GM12878 (cell line): ENCODE measurements around the gene TRIM3. TPM values are rescaled to one million over a fixed set of nuclear protein-coding genes. Genes with fewer than 3 reads are reported as not detected.

Experiments
- ATAC-seq: fragments of 200-7000 bp; cut with Tn5 transposase; 3 replicates; pipeline ENCODE4 v1.9.1; 2020; ENCODE audit warnings: mild to moderate bottlenecking, moderate library complexity
- BruUV-seq: library from RNA; stranded (reverse); fragments of 400-500 nt; replicated peaks from 2 replicates; lab custom pipeline; 2021; lab: Mats Ljungman, UMichigan
- CTCF ChIA-PET: fragments of 300-600 bp; sonication (Branson Sonifier 250); formaldehyde crosslinking; extraction: SDS; loops from one replicate; lab custom pipeline; 2021; ENCODE audit warnings: inconsistent platforms; lab: Yijun Ruan, JAX
- POLR2A ChIA-PET: fragments of 350-600 bp; formaldehyde crosslinking; extraction: SDS; loops from one replicate; lab custom pipeline; 2021; ENCODE audit warnings: inconsistent platforms; lab: Charles Lee
- RAD21 ChIA-PET: fragments of 300-600 bp; sonication (Branson Sonifier 250); formaldehyde crosslinking; loops from one replicate; lab custom pipeline; 2023; ENCODE audit warnings: antibody characterized with exemption; ENCODE audit not compliant: unreplicated experiment; lab: Charles Lee
- SMC1A ChIA-PET: fragments of 300-600 bp; sonication (Branson Sonifier 250); formaldehyde crosslinking; loops from one replicate; lab custom pipeline; 2023; ENCODE audit not compliant: unreplicated experiment, uncharacterized antibody; lab: Charles Lee
- DNase-seq: peaks from one replicate; pipeline ENCODE4 v3.0.0-alpha.2; 2011; ENCODE audit warnings: low read depth, low spot score
- FAIRE-seq: peaks from 3 replicates; lab custom pipeline; 2011; peaks lifted over from hg19 to GRCh38; lab: Jason Lieb, UNC
- H2AFZ ChIP-seq: 2 replicates; pipeline ENCODE4 v1.6.0; 2011; ENCODE audit warnings: low read depth, low read length, control low read depth; ENCODE audit not compliant: control insufficient read depth
- H3K27ac ChIP-seq: 2 replicates; pipeline ENCODE4 v1.5.1; 2011; ENCODE audit warnings: control low read depth; ENCODE audit not compliant: control insufficient read depth, insufficient read depth
- H3K27me3 ChIP-seq, 2 experiments: replicated peaks in 1 of 2; 2 replicates each; pipeline versions ENCODE4 v1.6.0 to v1.6.1; 2011; ENCODE audit warnings: low read length in 1 of 2; ENCODE audit not compliant: control insufficient read depth in 2 of 2, insufficient read depth in 2 of 2
- H3K36me3 ChIP-seq, 2 experiments: 2 replicates each; pipeline ENCODE4 v1.5.1; 2011; ENCODE audit warnings: low read length in 1 of 2; ENCODE audit not compliant: control insufficient read depth in 2 of 2, insufficient read depth in 2 of 2
- H3K4me1 ChIP-seq: 2 replicates; pipeline ENCODE4 v1.6.1; 2011; ENCODE audit warnings: mild to moderate bottlenecking, low read length, moderate library complexity, mixed read lengths; ENCODE audit not compliant: control insufficient read depth, insufficient read depth
- H3K4me2 ChIP-seq: 2 replicates; pipeline ENCODE4 v1.6.0; 2011; ENCODE audit warnings: control low read depth; ENCODE audit not compliant: control insufficient read depth, insufficient read depth
- H3K4me3 ChIP-seq: fragments of 200-600 bp; sonication (generic); 2 replicates; pipeline ENCODE4 v1.5.1; 2016
- H3K79me2 ChIP-seq: 2 replicates; pipeline ENCODE4 v1.6.0; 2011; ENCODE audit warnings: low read length; ENCODE audit not compliant: control insufficient read depth, insufficient read depth
- H3K9ac ChIP-seq: 2 replicates; pipeline ENCODE4 v1.8.0; 2011; ENCODE audit warnings: low read length, control low read depth, mixed read lengths; ENCODE audit not compliant: control insufficient read depth, insufficient read depth
- H3K9me3 ChIP-seq: replicated peaks from 3 replicates; pipeline ENCODE4 v1.5.1; 2011; ENCODE audit warnings: mild to moderate bottlenecking, low read length; ENCODE audit not compliant: control insufficient read depth, insufficient read depth
- H4K20me1 ChIP-seq: 2 replicates; pipeline ENCODE4 v1.6.0; 2011; ENCODE audit not compliant: control insufficient read depth, insufficient read depth
- ATF7 ChIP-seq: fragments of 450-650 bp; IDR thresholded peaks from 2 replicates; pipeline ENCODE4 v1.6.1; 2016; ENCODE audit warnings: low read depth, mild to moderate bottlenecking
- CREB1 ChIP-seq: IDR thresholded peaks from 2 replicates; pipeline ENCODE4 v1.6.1; 2012; ENCODE audit warnings: low read depth, mild to moderate bottlenecking, inconsistent platforms
- EGR1 ChIP-seq, 2 experiments: IDR thresholded peaks; 1 replicate in 1 of 2; 2 replicates in 1 of 2; pipeline ENCODE4 v1.6.1; 2011 to 2012; ENCODE audit warnings: low read depth in 2 of 2, low read length in 2 of 2, borderline replicate concordance in 1 of 2, mild to moderate bottlenecking in 1 of 2, moderate library complexity in 1 of 2
- ETV6 ChIP-seq, 2 experiments: fragments of 450-650 bp in 1 of 2; IDR thresholded peaks in 1 of 2; conservative IDR thresholded peaks in 1 of 2; 2 replicates each; pipeline ENCODE4 v1.6.1; 2014; ENCODE audit warnings: antibody characterized with exemption in 1 of 2, borderline replicate concordance in 1 of 2, low read depth in 1 of 2, mild to moderate bottlenecking in 1 of 2, moderate library complexity in 1 of 2
- HCFC1 ChIP-seq: fragments of 150-350 bp; IDR thresholded peaks from 2 replicates; pipeline ENCODE4 v1.6.1; 2014; ENCODE audit warnings: low read length
- IKZF1 ChIP-seq: fragments of 450-650 bp; conservative IDR thresholded peaks from 2 replicates; pipeline ENCODE4 v1.6.1; 2017; ENCODE audit warnings: antibody characterized with exemption, mild to moderate bottlenecking
- MTA3 ChIP-seq: IDR thresholded peaks from 2 replicates; pipeline ENCODE4 v1.6.1; 2012; ENCODE audit warnings: low read length, inconsistent platforms, borderline replicate concordance
- NFIC ChIP-seq: IDR thresholded peaks from 2 replicates; pipeline ENCODE4 v1.6.1; 2012; ENCODE audit warnings: low read depth, mild to moderate bottlenecking, inconsistent platforms, low read length, moderate library complexity
- RAD21 ChIP-seq: IDR thresholded peaks from 2 replicates; pipeline ENCODE4 v1.6.1; 2011; ENCODE audit warnings: mild to moderate bottlenecking, low read depth, low read length, moderate library complexity; ENCODE audit not compliant: insufficient read depth
- RAD51 ChIP-seq: fragments of 450-650 bp; IDR thresholded peaks from 2 replicates; pipeline ENCODE4 v1.6.1; 2016; ENCODE audit warnings: moderate library complexity, mild to moderate bottlenecking, inconsistent platforms
- SMC3 ChIP-seq: IDR thresholded peaks from 2 replicates; pipeline ENCODE4 v1.6.1; 2011; ENCODE audit warnings: low read length, improper control_type of control experiment, borderline replicate concordance
- STAT1 ChIP-seq: fragments of 450-650 bp; conservative IDR thresholded peaks from 2 replicates; pipeline ENCODE4 v1.6.1; 2014; ENCODE audit warnings: antibody characterized with exemption, mild to moderate bottlenecking
- YY1 ChIP-seq: IDR thresholded peaks from 2 replicates; pipeline ENCODE4 v1.6.1; 2011; ENCODE audit warnings: low read depth, mild to moderate bottlenecking, low read length
- ZZZ3 ChIP-seq: IDR thresholded peaks from 2 replicates; pipeline ENCODE4 v1.6.1; 2011; ENCODE audit warnings: low read depth; ENCODE audit not compliant: control insufficient read depth, insufficient read length
- WGBS: methylation state at CpG from one replicate; pipeline ENCODE4 v1.1.6; 2016; ENCODE audit warnings: low lambda C conversion rate; ENCODE audit not compliant: insufficient replicate concordance, insufficient coverage; ENCODE audit errors: missing lambda C conversion rate; 5-methylcytosine and 5-hydroxymethylcytosine counted together
- in situ Hi-C: fragments of 300-500 bp; cut with MboI; formaldehyde crosslinking; loops from 9 replicates; pipeline ENCODE4 v1.14.3; 2018; ENCODE audit warnings: mixed read lengths
- intact Hi-C: fragments of 100-400 bp; cut with micrococcal nuclease; formaldehyde crosslinking; loops from one replicate; pipeline ENCODE4 v1.14.2; 2022; ENCODE audit not compliant: unreplicated experiment
- polyA plus RNA-seq, 11 experiments: library from polyadenylated mRNA; depleted of rRNA in 4 of 11; unstranded in 6 of 11; stranded (reverse) in 5 of 11; fragments of >200 nt; fragmentation: Nextera tagmentation in 4 of 11; fragmentation: Illumina TruSeq in 1 of 11; extraction: Ambion mirVana in 4 of 11; extraction: Trizol in 1 of 11; gene quantifications; 1 replicate in 1 of 11; 2 replicates in 10 of 11; pipeline versions ENCODE4 v1.2.1 to v1.2.3, GENCODE V29; 2011 to 2016; ENCODE audit warnings: inconsistent platforms in 2 of 11, missing spikeins in 2 of 11, low read depth in 1 of 11
- total RNA-seq, 4 experiments: library from RNA; depleted of rRNA in 3 of 4; stranded (reverse); fragments of >200 nt in 3 of 4; fragmentation: Illumina TruSeq in 1 of 4; extraction: Trizol in 1 of 4; gene quantifications; 2 replicates each; pipeline versions ENCODE4 v1.2.1 to v1.2.3, GENCODE V29; 2013 to 2021
- TF ChIP-seq, protein P1 (sequence below): IDR thresholded peaks from 2 replicates; pipeline ENCODE4 v1.6.1; 2011; ENCODE audit warnings: low read depth, low read length, improper control_type of control experiment, borderline replicate concordance
- TF ChIP-seq, protein P2 (sequence below), 3 experiments: IDR thresholded peaks in 2 of 3; conservative IDR thresholded peaks in 1 of 3; 2 replicates each; pipeline ENCODE4 v1.5.1; 2011; ENCODE audit warnings: low read depth in 3 of 3, low read length in 3 of 3, mild to moderate bottlenecking in 3 of 3, control low read depth in 2 of 3, moderate library complexity in 2 of 3, inconsistent platforms in 1 of 3, mixed read lengths in 1 of 3; ENCODE audit not compliant: control insufficient read depth in 2 of 3, insufficient read depth in 1 of 3; ENCODE audit errors: extremely low read depth in 1 of 3

TRIM3 gene
- total and polyA plus RNA-seq, 10 of the 15 experiments (the other 5 are each of a cell fraction or from before 2014, with no cell fraction given) = 0.34 to 11.8 (median 4.8) TPM

DNA sequence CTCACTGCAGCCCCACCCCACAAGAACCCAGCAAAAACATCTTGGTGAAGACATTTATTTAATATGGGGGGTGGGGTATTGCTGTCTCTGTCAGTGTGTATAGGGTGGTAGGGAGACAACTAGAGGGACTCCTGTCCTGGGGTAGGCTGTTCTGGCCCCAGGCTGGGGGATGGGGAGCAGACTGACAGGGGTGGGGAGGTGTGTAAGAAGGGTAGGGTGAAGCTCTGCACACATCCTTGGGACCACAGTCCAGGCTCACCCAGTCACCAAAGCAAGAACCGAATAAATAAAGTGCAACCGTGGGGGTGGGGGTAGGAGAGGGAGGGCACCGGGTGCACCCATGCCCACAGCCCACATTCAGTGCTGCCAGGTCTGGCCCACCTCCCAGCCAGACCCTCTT is 25.2 kb downstream of the TRIM3 start (continued):
- TF ChIP-seq RAD51 (no peak), CREB1 (no peak)

DNA sequence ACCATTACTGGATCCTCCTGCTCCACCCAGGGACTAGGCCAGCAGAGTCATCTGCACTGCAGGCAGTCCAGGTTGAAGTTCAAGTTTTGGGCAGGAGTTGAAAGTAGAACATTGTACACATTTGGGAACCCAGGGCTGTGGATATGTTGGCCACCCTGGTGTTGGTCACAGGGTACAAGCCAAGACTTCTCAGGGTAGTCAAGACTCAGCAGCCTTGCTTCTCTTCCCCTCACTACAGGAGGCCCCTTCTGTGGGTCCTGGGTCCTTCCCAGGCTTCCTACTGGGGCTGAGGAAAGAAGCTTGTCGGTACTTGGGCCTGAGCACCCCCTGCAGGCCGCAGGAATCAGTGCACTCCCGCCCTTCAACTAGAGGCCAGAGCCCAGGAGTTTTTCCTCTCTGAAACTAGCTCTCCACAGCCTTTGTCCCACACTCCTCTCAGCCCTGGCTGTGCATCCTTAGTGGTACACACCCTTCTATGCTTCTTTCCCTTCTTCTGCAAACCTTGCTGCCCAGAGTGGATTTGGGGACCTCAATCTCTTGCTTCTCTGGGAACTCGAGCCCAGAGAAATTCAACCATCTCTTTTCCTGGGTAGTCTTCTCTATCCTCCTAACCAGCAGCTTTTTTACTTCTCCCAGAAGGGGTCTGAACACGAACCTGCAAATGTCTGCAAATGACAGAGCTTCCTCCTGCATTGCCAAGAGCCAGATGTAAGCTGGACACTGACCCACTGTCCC is 30.3 kb downstream of the TRIM3 start:
- no peaks in the 10 kb centered on the region for H4K20me1 ChIP-seq
- WGBS = 12% methylated on average over 5 of the region's 5 CpGs
- H3K4me2 ChIP-seq = no peak overlapping the region
- no peaks in the 10 kb centered on the region for H3K9me3 ChIP-seq
- DNase-seq (no peak), FAIRE-seq (no peak), ATAC-seq (peak; percentile 91)
- RAD21 ChIA-PET = interaction anchor here (0.6 to 14.2 kb wide), 18 partner anchors 9 to 262 kb away, joined by 3 to 305 read pairs (median 4); partner anchors contain the start of genes ARFIP2, MRPL17 and TIMM10B
- TF ChIP-seq STAT1 (no peak), MTA3 (no peak), IKZF1 (no peak), ETV6 (conservative IDR thresholded peaks at IDR 0.05 in 1 of 2, IDR thresholded peaks at IDR 0.05 in 1 of 2; ENCODE audit: borderline replicate concordance in 1 of 2, low read depth in 1 of 2) (no peak), RAD51 (no peak), RAD21 (peak; percentile 91), YY1 (peak; percentile 37; the same call in 1 of the 2 replicates), HCFC1 (no peak), ZZZ3 (no peak), SMC3 (peak; percentile 88), EGR1 (IDR thresholded peaks at IDR 0.05; ENCODE audit: borderline replicate concordance in 1 of 2, low read depth in 2 of 2, low read length in 2 of 2) (no peak), NFIC (no peak), ATF7 (no peak)
- TF ChIP-seq, protein P1, sequence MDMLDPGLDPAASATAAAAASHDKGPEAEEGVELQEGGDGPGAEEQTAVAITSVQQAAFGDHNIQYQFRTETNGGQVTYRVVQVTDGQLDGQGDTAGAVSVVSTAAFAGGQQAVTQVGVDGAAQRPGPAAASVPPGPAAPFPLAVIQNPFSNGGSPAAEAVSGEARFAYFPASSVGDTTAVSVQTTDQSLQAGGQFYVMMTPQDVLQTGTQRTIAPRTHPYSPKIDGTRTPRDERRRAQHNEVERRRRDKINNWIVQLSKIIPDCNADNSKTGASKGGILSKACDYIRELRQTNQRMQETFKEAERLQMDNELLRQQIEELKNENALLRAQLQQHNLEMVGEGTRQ = no peak
- TF ChIP-seq, protein P2, sequence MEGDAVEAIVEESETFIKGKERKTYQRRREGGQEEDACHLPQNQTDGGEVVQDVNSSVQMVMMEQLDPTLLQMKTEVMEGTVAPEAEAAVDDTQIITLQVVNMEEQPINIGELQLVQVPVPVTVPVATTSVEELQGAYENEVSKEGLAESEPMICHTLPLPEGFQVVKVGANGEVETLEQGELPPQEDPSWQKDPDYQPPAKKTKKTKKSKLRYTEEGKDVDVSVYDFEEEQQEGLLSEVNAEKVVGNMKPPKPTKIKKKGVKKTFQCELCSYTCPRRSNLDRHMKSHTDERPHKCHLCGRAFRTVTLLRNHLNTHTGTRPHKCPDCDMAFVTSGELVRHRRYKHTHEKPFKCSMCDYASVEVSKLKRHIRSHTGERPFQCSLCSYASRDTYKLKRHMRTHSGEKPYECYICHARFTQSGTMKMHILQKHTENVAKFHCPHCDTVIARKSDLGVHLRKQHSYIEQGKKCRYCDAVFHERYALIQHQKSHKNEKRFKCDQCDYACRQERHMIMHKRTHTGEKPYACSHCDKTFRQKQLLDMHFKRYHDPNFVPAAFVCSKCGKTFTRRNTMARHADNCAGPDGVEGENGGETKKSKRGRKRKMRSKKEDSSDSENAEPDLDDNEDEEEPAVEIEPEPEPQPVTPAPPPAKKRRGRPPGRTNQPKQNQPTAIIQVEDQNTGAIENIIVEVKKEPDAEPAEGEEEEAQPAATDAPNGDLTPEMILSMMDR (IDR thresholded peaks at IDR 0.05 in 2 of 3, conservative IDR thresholded peaks at IDR 0.05 in 1 of 3; ENCODE audit: control insufficient read depth in 2 of 3, extremely low read depth in 1 of 3, insufficient read depth in 1 of 3, low read depth in 3 of 3, low read length in 3 of 3) = peak; percentile 85 to 89 (median 87)
- H3K36me3 ChIP-seq = no peaks in the 10 kb centered on the region
- CTCF ChIA-PET = interaction anchor here (0.6 to 17.4 kb wide), 49 partner anchors 8 to 1243 kb away, joined by 3 to 560 read pairs (median 5); partner anchors contain the start of genes MRPL17 and SMPD1
- no peak overlapping the region for H3K27ac ChIP-seq
- SMC1A ChIA-PET = interaction anchor here (0.6 to 12.8 kb wide), 23 partner anchors 9 to 1251 kb away, joined by 3 to 293 read pairs (median 4); partner anchors contain the start of genes ARFIP2, SMPD1 and TIMM10B
- H2AFZ ChIP-seq = no peak overlapping the region; the same call in 1 of the 2 replicates
- no peaks in the 10 kb centered on the region for H3K79me2 ChIP-seq
- no peaks in the 10 kb centered on the region for H3K4me1 ChIP-seq
- intact Hi-C loops = loop anchor here (1.0 kb wide), 2 partner anchors 60 to 64 kb away; no protein-coding TSS in a partner anchor
- POLR2A ChIA-PET = interaction anchor here (1.9 kb wide), 1 partner anchor 65 kb away, joined by 7 read pairs; no protein-coding TSS in a partner anchor
- no peak overlapping the region for H3K9ac ChIP-seq
- no peak overlapping the region for H3K4me3 ChIP-seq
- in situ Hi-C loops = loop anchor here (5.0 kb wide), 1 partner anchor 61 kb away; no protein-coding TSS in a partner anchor
- no peaks in the 10 kb centered on the region for H3K27me3 ChIP-seq
- BruUV-seq = no TSS peak
